HG02678 (cell line): Measurements from ENCODE around the gene RHOXF1.
"Not testable (repeated sequence)": the region's sequence is repeated elsewhere in the genome, so short reads cannot be mapped to it uniquely, and the experiment has no call there.

Experiments used
- ATAC-seq: cut with Tn5 transposase; IDR thresholded peaks from one replicate; pipeline ENCODE4 v1.9.1; 2021; ENCODE audit warnings: mild to moderate bottlenecking, moderate library complexity; ENCODE audit not compliant: unreplicated experiment

Gene RHOXF1, protein sequence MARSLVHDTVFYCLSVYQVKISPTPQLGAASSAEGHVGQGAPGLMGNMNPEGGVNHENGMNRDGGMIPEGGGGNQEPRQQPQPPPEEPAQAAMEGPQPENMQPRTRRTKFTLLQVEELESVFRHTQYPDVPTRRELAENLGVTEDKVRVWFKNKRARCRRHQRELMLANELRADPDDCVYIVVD

DNA sequence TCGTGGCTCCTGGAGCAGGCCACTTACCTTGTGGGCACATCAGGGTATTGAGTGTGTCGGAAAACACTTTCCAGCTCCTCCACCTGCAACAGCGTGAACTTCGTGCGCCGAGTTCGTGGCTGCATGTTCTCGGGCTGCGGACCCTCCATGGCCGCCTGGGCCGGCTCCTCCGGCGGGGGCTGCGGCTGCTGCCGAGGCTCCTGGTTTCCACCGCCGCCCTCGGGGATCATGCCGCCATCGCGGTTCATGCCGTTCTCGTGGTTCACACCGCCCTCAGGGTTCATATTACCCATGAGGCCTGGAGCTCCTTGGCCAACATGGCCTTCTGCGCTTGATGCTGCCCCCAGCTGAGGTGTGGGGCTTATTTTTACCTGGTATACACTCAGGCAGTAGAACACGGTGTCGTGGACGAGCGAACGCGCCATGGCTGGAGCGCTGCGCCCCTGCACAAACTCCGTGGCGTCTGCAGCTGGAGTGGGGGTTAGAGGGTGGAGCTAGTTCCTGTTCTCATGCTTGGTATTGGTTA, at the start of gene RHOXF1:
RHOXF1 (minus strand) TSS at position 476 of the 526 bp plus-strand sequence; CDS start at position 425, 51 bp downstream.
- no peak for ATAC-seq

GRCh38 chrX:120159086-120159485, 43.4 kb upstream of the RHOXF1 start:
- not testable (repeated sequence) for ATAC-seq

- ATAC-seq, result not testable (repeated sequence)
Measured at GRCh38 chrX:120158313-120158712, 42.6 kb upstream of the RHOXF1 start, which contains the start of gene RHOXF2. Gene RHOXF2 (plus strand): TSS chrX:120158613. CDS start chrX:120158751, 138 bp downstream.

- ATAC-seq, result not testable (repeated sequence)
Measured at GRCh38 chrX:120150109-120150744, 34.5 kb upstream of the RHOXF1 start.

- ATAC-seq, result no peak
Measured at GRCh38 chrX:120147537-120147936, 31.8 kb upstream of the RHOXF1 start.

GRCh38 chrX:120146323-120146722, 30.6 kb upstream of the RHOXF1 start:
- ATAC-seq, result not testable (repeated sequence)

DNA sequence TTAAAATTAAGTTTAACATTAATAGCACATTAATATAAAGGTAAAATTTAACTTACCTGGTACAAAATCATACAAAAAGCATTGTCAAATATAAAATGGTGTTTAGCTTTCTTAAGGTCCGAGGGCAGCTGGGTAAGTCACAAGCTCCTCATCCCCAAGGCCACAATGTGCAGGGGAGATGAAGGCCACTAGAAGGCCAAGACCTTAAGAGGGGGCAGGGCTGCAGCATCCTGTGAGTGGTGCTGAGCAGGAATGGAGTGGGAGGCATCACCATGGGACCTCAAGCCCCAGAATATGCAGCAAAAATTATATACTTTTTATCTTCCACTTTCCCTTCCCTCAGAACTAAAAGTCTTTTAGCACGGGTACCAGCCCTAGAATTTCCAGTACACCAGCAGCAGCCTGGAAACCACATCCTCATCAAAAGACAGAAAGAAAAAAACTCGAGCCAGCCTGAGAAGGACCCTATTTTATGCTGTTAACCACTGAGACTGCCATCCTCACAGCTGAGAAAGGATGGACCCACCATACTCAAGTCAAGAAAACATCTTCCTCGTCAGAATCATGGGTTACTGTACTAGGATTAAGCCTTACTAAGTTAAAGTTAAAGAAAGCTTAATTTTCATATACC, 29.7 kb upstream of the RHOXF1 start:
- no peak for ATAC-seq

GRCh38 chrX:120144178-120144844, 28.6 kb upstream of the RHOXF1 start:
- no peak for ATAC-seq

DNA sequence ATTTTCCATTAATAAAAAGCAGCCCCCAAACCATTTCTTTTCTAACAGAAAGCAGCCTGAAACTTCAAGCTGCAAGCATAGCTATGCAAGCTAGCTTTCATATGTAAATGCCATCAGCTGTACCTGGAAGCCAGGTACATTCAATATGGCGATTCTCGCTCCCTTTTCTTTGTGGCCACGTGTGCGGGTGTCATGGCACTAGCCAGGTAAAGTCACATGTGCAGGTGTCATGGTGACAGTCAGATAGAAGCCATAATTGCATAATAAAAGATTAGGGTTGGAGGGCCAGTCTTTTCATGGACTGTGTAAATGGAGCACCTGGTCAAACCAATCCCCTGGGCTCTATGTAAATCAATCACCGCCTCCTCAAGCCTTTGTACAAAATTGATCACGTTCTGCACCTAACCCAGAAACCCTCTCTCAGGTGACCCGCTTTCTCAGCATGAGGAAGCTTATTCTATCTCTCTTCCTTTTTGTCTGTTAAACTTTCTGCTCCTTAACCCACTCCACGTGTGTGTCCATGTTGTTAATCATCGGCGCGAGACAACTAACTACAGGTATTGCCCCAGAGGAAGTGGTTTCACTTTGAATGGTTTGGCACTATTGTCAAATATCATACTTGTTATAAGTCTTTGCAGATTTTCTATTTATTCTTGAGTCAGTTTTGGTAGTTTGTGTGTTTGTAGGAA, 24.7 kb upstream of the RHOXF1 start:
- ATAC-seq, result no peak

DNA sequence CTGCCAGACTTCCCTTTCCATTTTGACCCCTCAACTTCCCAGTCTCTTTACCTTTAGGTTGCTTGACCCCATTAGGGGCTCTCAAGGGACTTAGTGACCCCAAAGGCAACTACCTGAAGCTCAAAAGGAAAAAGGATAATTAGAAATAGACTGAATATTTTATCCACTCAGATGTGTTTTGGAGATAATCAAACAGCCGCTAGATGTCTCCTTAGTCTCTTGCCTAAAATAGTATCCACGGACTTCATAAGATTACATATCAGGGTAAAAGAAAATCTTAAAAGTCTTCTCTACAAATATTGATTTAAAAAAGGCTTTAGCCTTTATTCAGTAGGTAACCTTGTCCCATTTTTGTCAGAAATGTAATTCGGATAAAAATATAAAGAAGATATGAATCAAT, 21.7 kb upstream of the RHOXF1 start:
- no peak for ATAC-seq

- ATAC-seq, result no peak
Measured at GRCh38 chrX:120136840-120137239, 21.1 kb upstream of the RHOXF1 start.

DNA sequence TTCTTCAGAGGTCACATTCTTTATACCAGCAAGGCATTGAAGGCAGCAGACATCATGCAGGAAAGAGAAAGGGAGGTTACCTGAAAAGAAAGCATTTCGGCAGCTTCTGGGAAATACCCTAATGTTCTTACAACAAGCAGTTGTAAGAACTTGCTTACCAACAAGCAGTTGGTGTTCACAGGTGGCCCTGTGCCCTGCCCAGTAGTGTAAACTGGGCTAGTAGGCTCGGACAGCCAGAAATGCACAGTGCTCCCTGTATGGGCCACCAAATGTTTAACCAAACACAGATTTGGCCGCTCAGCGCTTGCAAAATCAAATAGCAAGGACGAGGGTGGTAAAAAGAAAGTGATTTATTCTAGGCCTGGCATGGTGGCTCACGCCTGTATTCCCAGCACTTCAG, 20.4 kb upstream of the RHOXF1 start:
- ATAC-seq, result no peak

- ATAC-seq, result not testable (repeated sequence)
Measured at GRCh38 chrX:120128306-120128846, 12.7 kb upstream of the RHOXF1 start.

GRCh38 chrX:120125444-120125843, 9.7 kb upstream of the RHOXF1 start:
- ATAC-seq, result no peak

DNA sequence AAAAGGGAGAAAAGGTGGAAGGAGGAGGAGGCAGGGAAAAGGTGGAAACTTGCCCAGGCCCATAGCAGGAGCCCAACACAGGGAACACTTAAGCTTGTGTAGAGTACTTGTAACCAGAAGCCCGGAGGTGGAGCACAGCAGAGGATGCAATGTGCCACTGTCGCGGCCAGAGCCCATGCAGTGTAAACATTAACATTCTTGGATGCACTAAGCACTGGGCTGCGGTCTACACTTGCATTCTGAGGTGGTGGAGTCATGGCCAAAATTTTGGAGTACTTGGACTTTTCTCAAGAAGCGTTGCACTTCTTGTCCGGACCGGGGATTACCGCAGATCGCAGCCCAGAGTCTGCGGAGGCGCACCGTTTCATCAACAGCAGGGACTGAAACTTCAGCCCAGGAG, 4.5 kb upstream of the RHOXF1 start:
- no peak for ATAC-seq

- ATAC-seq, result no peak
Measured at GRCh38 chrX:120111611-120112010, 4.1 kb downstream of the RHOXF1 start.

- no peak for ATAC-seq
Measured at GRCh38 chrX:120109378-120109777, 6.3 kb downstream of the RHOXF1 start.

- ATAC-seq, result not testable (repeated sequence)
Measured at GRCh38 chrX:120104707-120105106, 11.0 kb downstream of the RHOXF1 start.

- not testable (repeated sequence) for ATAC-seq
Measured at GRCh38 chrX:120101057-120101456, 14.7 kb downstream of the RHOXF1 start.

GRCh38 chrX:120090208-120090607, 25.5 kb downstream of the RHOXF1 start:
- no peak for ATAC-seq
